Stimulated activated CD8-positive, alpha-beta memory T cell treated with anti-CD3 and anti-CD28 coated beads, Interleukin-15, amount 100 ng/mL, for 24 hours (primary cell): ENCODE measurements around the gene FILIP1L.

Experiments
- DNase-seq: peaks from one replicate; pipeline ENCODE4 v3.0.0-alpha.2; 2020; ENCODE audit warnings: low read depth

The FILIP1L gene

DNA sequence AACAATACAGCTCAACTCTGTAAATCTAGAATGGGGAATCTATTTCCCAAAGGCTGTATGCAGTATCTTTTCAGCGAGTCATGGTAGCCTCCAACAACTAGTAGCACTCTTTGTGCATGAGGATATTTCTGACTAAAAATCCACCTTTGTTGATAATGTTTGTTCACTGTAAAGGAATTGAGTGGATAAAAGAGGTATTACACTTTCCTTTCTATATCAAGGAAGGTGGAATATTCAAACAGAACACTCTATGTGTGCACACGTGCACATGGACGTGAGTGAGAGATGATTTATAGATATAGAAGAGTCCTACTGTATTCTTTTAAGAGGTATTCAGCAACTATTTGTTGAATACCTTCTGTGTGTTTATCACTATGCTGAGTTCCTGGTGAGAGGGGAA is 228.4 kb downstream of the FILIP1L start:
- no peak for DNase-seq

DNA sequence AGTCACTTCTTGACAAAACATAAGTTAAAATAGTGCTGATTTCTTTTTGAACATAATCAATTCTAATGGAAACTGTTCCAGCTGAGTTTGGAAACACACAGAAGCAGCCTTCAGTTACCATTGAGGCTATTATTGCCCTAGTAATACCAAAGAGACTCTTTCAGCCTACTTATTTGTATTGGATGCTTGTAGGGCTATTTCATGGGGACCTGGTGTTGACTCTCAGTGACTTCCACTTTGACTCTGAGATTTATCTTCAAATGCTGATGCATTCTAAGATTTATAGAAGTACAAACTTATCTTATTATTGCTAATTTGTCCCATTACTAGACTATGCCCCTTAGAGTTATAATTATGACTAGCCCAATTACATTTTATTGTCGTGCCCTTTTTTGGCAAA is 229.2 kb downstream of the FILIP1L start:
- DNase-seq: no peak

DNA sequence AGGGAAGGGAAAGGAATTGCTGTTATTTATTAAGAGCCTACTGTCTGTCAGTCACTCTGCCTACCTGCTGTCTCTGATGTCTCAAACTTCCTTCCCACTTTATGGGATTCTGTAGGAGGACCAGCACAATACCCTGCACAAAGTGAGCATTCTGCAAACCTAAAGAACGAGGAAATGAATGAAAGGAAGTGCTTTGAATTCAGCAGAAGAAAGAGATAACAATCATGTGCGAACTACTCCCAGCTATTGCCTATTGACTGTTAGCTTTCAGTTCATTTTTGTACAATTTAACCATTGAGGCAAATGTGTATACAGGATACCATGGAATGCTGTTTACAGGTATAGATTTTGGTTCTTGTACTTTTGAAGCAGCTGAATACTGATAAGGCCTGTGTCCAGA is 229.8 kb downstream of the FILIP1L start:
- DNase-seq: no peak

DNA sequence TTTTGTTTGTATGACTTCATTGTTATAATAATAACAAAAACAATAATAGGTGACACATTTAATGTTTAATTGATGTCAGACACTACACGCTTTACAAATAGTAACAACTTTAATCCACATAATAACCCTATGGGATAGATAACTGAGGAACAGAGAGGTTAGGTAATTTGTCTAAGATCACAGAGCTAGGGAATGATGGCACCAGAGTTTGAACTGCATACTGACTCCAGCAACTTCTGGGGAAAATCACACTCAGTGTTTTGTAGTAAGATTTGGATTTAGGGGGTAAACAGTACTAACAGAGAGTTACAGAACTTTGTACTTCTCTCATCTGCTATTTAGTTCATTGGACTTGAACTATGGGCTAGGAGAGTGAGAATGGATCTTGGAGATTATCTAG is 230.6 kb downstream of the FILIP1L start:
- no peak for DNase-seq

GRCh38 chr3:99883138-99883461 is 231.2 kb downstream of the FILIP1L start:
- DNase-seq: no peak

DNA sequence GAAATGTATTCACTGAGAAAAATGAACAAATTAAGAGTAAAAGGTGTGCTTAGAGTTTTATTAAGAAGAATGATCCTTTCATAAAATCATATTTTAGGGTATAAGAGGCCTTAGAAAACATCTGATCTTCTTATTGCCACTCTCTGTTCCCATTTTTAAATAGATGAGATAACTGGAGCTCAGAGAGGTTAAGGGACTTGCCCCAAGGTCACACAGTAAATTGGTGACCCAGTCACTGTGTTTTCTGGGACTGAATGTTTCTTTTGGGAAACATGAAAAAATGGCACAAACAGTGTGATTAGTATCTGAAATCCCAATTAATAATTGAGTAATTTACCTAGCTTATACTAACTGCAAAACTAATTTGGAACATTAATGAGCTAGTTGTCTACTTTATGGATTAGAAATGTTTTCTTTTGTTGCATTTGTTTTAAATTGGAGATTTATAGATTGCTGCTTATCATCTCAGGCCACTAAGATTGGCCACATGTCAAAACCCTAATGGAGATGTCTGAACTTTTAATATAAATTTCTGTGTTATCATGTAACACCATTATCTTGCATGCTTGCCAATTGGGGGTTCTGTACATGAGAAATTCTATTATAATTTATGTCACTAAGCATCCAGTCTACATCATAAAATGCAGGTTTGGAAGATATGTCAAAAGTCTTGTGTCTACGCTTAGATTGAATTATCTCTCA is 231.7 kb downstream of the FILIP1L start:
- DNase-seq: no peak

DNA sequence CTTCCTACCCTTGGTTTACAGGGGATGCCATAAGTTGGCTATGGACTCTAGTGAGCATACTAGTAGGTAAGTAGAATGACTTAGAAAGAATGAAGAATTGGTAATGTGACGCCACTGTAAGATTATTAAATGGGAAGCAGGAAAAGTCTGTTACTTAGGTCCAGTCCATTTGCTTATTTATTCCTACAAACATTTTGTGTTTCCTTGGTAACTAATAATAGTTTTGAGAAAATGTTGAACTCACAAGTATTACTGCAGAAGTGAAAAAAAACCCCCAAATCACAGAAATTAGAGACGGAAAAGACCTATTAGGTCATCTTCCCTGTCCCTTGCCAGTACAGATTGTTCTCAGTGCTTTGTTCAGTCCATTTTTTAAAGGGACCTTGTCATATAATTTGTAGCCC is 233.2 kb downstream of the FILIP1L start:
- DNase-seq: no peak

GRCh38 chr3:99879275-99879674 is 235.0 kb downstream of the FILIP1L start:
- DNase-seq: no peak

DNA sequence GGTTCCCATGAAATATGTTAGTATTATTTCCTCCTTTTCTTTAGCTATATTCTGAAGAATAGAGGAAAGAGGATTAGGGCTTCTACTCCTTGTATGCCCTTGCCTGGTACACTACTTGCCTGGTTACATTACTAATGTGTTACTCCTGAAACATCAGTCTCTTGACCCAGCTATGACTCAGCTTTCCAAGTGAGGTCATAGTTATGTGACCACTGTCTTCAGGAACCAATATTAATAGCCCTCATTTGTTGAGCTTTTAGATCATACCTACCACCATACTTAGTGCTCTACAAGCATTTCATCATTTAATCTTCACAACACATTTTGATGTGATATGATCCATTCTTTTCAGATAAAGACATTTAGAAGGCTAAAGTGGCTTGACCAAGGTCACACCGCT is 236.3 kb downstream of the FILIP1L start:
- DNase-seq: no peak

DNA sequence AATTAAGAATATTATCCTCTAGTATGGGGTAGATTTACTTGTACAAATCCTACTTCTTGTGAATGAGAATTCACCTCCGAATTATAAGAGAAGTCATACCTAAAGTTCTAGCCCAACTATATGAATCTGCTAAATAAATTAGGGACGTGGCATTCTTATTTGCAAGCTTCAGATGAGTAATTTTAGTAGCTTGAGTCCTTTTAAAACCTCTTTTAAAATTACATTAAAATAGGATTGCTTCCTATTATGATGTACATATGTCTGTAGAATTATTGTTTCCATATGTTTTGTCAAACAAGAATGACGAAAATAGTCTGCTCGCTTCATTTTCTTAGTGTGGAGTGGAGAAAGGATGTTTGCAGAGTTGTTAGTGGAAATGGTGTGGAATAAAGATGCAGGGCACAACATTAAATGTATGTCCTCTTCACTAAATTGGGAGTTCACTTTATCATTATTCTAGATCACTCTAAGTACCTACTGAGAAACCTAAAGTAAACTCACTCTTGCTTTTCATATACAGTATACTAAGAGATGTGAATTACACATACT is 237.2 kb downstream of the FILIP1L start:
- no peak for DNase-seq

DNA sequence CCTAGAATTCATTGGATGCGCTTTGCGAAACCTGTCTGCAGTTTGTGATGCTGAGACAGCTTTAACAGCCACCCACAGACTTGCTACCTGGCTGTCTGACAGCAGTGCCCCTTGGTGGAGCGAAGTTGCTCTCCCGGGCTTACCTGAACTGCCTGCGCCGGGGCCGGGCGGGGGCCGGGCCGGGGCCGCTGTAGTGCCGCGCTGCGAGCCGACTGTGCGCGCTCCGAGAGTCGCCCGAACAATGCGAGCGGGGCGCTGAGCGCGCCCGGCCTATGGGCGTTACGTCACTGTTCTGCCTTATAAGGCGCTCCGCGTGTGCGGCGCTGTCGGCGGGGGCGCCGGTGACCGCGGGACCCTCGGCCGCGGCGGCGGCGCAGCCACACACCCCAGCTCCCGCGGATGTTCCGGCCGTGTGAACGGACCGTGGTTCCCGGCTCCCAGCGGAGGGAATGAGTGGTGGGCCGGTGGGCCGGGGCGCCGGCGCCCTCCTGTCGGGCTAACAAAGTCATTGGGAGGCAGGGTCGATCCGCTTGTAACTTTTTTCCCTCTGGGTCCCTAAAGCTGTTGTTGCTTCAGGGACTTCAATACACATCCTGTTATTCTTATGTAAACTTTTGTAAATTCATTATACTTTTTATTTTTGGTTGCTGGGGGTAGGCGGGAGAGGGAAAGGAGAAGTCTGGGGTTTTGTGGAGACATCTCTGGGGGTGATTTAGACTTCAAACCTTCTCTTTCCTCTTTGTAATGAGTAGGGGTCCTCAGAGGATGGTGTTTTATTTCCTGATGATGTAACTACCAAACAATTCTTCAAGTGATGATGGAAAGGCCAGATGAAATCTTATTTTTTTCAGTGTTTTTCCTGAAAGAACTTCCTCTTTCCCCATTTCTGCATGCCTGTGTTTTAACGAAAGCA is 238.1 kb downstream of the FILIP1L start:
- peak; percentile 26 for DNase-seq

GRCh38 chr3:99875581-99875928 is 238.7 kb downstream of the FILIP1L start:
- DNase-seq: no peak

DNA sequence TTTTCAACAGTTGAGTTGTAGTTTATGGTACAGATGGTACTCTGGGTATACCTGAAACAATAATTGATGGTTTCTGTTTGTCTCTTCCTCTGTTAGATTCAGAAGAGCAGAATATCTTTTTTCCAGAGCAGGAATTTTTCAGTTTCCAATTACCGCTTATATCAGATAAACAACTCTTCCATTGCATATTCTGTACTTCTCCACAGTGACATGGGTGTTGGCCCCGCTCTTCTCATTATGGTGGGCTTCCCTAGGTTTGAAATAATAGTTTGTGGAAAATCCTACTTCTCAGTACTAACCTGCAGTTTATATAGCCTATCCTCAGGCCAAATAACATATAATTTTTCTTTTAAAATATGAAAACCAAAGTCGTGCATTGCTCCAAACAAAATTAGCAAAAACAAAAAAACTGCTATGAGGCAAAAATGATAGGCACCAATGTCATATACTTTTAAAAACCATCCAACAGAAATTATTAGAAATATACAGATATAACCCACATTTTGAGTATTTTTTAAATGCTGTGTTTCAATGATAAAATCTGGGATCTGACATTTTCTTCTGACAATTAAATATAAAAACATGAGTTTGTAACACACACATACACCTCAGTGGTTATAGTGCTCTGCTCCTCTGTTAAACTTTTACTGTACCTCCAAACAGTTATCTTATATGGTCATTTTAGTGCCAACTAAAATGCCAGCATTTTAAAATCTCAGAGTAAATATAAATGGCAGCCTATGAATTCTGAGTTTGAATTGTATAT is 239.9 kb downstream of the FILIP1L start:
- DNase-seq: no peak

GRCh38 chr3:99873269-99874102 is 240.8 kb downstream of the FILIP1L start:
- DNase-seq: no peak

- no peak for DNase-seq
Observed at GRCh38 chr3:99872923-99873254, 241.4 kb downstream of the FILIP1L start.

- DNase-seq: no peak
Observed at GRCh38 chr3:99871231-99872045, 242.9 kb downstream of the FILIP1L start.

GRCh38 chr3:99870712-99871111 is 243.6 kb downstream of the FILIP1L start:
- no peak for DNase-seq

DNA sequence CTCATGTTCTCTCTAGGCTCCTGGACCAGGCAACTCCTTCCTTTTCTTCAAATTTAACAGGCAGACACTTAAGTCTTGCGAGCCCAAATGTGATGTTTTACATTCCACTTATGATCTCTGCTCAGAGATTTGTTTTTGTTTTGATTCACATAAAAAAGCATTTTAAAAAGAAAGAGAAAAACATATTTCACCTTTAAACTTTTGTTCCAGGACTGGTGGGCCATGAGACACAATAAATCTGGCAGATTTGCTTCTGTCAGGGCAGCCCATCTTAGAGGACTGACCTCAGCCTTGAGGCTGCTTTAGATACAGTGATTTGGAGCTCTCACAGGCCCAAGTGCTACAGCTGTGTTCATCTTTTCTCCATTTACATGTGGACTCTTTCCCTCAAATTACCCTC is 244.7 kb downstream of the FILIP1L start:
- no peak for DNase-seq

- no peak for DNase-seq
Observed at GRCh38 chr3:99868311-99868646, 246.0 kb downstream of the FILIP1L start.

DNA sequence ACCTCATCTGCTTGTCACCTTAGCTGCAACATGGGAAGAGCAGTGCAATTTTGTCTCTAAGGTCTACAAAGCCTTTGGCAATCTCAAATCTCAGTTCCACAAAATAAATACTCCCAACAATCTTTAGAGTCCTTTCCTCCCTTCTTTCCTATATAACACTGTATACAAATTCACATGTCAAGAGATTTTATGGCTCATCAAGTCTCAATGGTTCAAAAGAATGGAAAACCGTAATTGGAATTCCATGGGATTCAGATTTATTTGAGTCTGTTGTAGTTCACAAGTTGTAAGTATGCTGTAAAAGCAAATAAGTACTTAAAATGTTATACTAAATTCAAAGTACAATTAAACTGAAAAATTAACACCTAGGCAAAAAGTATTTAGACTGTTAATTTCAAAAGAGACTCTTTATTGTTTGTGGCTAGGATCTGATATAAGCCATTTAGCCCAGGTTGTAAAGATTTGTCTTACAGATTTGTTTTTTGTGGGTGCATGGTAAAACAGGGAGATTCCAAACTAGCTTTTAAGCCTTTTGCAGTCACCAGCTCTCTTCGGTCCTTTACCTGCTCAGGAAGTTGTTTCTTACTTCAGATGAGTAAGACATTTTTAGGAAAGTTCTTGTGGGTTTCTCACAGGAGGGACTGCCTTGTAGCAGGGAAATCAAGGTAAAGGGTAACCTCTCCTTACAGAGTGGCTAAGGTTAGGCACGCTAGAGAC is 246.5 kb downstream of the FILIP1L start:
- DNase-seq: no peak
